Transverse colon (tissue), 4 donors: ENCODE data around the gene RNF225.

Source experiments
- POLR2A ChIP-seq: fragments of 450-650 bp; IDR thresholded peaks from one replicate; pipeline ENCODE4 v1.6.1; 2016; ENCODE audit warnings: antibody characterized with exemption, mild to moderate bottlenecking, moderate library complexity
- POLR2AphosphoS5 ChIP-seq, 3 donors: sonication (generic); formaldehyde crosslinking; IDR thresholded peaks; one replicate each; pipeline ENCODE4 v1.6.1; 2016; ENCODE audit warnings: antibody characterized with exemption in 3 of 3
- TF ChIP-seq, protein P1 (sequence below), 5 experiments: fragments of 200-600 bp in 3 of 5; fragments of 450-650 bp in 2 of 5; sonication (generic) in 3 of 5; IDR thresholded peaks; 1 replicate in 2 of 5; 2 replicates in 3 of 5; pipeline ENCODE4 v1.5.1; 2016 to 2017; ENCODE audit warnings: antibody characterized with exemption in 5 of 5, inconsistent platforms in 3 of 5, mild to moderate bottlenecking in 2 of 5, moderate library complexity in 1 of 5

DNA sequence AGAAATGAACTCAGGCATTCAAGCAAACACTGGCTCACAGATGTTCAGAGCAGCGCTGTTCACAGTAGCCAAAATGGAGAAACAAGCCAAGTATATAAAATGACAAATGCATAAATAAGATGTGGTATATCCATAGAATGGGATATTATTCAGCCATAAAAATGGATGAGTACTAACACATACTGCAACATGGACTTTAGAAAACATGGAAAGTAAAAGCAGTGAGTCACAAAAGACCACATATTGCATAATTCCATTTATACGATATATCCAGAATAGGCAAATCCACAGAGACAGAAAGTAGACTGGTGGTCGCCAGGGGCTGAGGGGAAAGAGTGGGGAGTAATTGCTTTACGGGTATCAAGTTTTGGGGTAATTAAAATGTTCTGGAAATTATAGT, 21.3 kb upstream of the RNF225 start:
- TF ChIP-seq, protein P1, sequence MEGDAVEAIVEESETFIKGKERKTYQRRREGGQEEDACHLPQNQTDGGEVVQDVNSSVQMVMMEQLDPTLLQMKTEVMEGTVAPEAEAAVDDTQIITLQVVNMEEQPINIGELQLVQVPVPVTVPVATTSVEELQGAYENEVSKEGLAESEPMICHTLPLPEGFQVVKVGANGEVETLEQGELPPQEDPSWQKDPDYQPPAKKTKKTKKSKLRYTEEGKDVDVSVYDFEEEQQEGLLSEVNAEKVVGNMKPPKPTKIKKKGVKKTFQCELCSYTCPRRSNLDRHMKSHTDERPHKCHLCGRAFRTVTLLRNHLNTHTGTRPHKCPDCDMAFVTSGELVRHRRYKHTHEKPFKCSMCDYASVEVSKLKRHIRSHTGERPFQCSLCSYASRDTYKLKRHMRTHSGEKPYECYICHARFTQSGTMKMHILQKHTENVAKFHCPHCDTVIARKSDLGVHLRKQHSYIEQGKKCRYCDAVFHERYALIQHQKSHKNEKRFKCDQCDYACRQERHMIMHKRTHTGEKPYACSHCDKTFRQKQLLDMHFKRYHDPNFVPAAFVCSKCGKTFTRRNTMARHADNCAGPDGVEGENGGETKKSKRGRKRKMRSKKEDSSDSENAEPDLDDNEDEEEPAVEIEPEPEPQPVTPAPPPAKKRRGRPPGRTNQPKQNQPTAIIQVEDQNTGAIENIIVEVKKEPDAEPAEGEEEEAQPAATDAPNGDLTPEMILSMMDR (IDR thresholded peaks at IDR 0.05): no peak
- TF ChIP-seq POLR2A: no peak
- TF ChIP-seq POLR2AphosphoS5 (IDR thresholded peaks at IDR 0.05): no peak
